Epithelial cell of proximal tubule (primary cell): ENCODE data around the gene FNDC1. TPM values are rescaled to one million over a fixed set of nuclear protein-coding genes. Genes with fewer than 3 reads are reported as not detected.

Source experiments
- DNase-seq: peaks from one replicate; pipeline ENCODE4 v3.0.0-alpha.2; 2011; ENCODE audit warnings: low read depth
- H3K4me3 ChIP-seq: 2 replicates; pipeline ENCODE4 v1.5.1; 2011; ENCODE audit warnings: low read depth, mild to moderate bottlenecking, low read length
- total RNA-seq: library from RNA; depleted of rRNA; stranded (reverse); fragments of >200 nt; gene quantifications from 2 replicates; pipeline ENCODE4 v1.2.3, GENCODE V29; 2015
- TF ChIP-seq, protein P1 (sequence below): conservative IDR thresholded peaks from 2 replicates; pipeline ENCODE4 v1.5.1; 2012; ENCODE audit warnings: low read depth, mild to moderate bottlenecking, low read length

FNDC1 gene
- total RNA-seq, 1 donor from 2014 or later: not detected

- TF ChIP-seq, protein P1, sequence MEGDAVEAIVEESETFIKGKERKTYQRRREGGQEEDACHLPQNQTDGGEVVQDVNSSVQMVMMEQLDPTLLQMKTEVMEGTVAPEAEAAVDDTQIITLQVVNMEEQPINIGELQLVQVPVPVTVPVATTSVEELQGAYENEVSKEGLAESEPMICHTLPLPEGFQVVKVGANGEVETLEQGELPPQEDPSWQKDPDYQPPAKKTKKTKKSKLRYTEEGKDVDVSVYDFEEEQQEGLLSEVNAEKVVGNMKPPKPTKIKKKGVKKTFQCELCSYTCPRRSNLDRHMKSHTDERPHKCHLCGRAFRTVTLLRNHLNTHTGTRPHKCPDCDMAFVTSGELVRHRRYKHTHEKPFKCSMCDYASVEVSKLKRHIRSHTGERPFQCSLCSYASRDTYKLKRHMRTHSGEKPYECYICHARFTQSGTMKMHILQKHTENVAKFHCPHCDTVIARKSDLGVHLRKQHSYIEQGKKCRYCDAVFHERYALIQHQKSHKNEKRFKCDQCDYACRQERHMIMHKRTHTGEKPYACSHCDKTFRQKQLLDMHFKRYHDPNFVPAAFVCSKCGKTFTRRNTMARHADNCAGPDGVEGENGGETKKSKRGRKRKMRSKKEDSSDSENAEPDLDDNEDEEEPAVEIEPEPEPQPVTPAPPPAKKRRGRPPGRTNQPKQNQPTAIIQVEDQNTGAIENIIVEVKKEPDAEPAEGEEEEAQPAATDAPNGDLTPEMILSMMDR: no peak
Measured at GRCh38 chr6:159298840-159299239, 129.6 kb downstream of the FNDC1 start.

DNA sequence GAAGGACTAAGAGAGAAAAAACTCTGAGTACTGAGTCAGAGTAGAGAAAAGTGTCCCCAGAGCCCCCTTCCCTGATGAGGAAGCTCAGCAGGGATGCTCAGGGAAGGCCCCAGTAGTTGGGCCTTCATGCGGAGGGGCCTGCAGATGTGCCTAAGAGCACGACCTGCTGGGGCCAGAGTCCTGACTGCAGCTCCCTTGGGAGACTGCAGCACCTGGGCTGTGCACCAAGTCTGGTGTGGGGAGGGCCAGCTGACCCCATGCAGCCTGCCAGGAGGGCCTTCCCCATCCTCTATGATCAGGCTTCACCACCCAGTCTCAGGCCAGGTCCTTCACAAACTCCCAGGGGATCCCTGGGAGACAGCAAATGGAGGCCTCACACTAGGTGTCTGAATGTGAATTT, 130.4 kb downstream of the FNDC1 start:
- DNase-seq: no peak
- no peak overlapping the region for H3K4me3 ChIP-seq
- TF ChIP-seq, protein P1: no peak

More at GRCh38 chr6:159298840-159299239, 129.6 kb downstream of the FNDC1 start:
- no peak overlapping the region for H3K4me3 ChIP-seq
- DNase-seq: no peak

- TF ChIP-seq, protein P1: no peak
- H3K4me3 ChIP-seq: no peak overlapping the region
- no peak for DNase-seq
Measured at GRCh38 chr6:159301277-159301676, 132.1 kb downstream of the FNDC1 start.

GRCh38 chr6:159301810-159302593, 132.8 kb downstream of the FNDC1 start:
- TF ChIP-seq, protein P1: no peak
- DNase-seq: no peak
- H3K4me3 ChIP-seq: no peak overlapping the region

DNA sequence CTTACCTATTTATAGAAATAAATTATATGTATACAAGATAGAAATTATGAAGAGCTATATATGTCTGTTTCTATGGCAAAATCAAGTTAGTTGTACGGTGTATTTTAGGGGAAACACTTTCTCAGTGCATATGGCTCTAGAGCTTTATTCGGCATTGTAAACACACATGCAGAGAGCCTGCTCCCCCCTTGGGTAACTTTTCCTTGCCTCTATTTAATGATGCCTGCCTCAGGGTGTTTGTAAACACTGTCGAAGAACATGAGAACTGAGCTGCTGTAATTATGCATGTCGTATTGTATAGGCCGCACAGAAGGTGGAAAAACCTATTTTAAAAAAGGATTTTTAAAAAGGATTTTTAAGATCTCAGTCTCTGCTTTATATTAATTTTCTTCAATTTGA, 133.4 kb downstream of the FNDC1 start:
- TF ChIP-seq, protein P1: no peak
- H3K4me3 ChIP-seq: no peak overlapping the region
- DNase-seq: no peak

DNA sequence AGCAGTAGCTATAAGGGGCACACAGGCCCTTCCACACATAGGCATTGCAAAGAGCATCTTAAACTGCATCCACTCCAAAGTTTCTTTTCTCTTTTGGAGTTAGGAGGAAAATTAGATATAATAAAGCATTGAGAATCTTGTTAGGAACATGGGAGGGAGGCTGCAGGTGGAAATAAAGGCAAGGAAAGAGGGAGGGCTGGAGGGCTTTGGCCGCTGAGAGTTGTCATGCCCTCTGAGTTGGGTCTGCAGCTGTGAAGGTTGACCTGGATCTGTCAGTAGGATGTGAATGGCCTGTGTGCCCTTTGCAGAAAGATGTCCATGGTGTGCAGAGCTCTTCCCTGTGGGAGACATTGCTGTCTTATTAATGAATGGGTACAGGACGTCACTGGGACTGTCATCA, 134.0 kb downstream of the FNDC1 start:
- DNase-seq: no peak
- TF ChIP-seq, protein P1: no peak
- no peak overlapping the region for H3K4me3 ChIP-seq

DNA sequence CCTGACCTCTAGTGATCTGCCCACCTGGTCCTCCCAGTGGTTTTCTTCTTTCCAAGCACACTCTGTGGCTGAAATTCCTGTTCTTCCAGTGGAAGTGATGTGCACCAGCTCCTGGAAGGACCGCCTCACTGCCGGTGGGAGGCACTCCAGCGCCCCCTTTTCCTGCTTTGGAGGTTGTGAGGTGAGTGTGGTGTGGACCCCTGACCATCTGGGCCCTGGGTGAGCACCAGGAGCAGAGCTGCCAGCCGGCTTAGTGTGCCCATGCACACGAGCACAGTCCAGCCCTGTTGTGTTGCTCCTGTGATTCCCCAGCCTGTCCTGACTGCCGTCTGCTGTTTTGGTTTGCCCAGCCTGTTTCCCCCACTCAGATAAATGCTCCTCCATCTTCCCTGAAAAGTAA, 134.6 kb downstream of the FNDC1 start:
- DNase-seq: no peak
- no peak overlapping the region for H3K4me3 ChIP-seq
- TF ChIP-seq, protein P1: no peak
